Right atrium auricular region (tissue), 2 donors: ENCODE data around the gene FAM83E. TPM values are rescaled to one million over a fixed set of nuclear protein-coding genes. Genes with fewer than 3 reads are reported as not detected.

ENCODE experiments used
- DNase-seq: peaks from one replicate; pipeline ENCODE4 v3.0.0-alpha.2; 2019; ENCODE audit warnings: low spot score
- H3K27ac ChIP-seq, 2 donors: fragments of 200-600 bp; sonication (generic); 1 replicate in 1 of 2; 2 replicates in 1 of 2; pipeline ENCODE4 v1.5.1; 2016 to 2019
- H3K27me3 ChIP-seq, 2 donors: fragments of 200-600 bp; sonication (generic); one replicate each; pipeline versions ENCODE4 v1.5.1 to v1.6.0; 2017 to 2019
- H3K36me3 ChIP-seq: fragments of 200-600 bp; sonication (generic); one replicate; pipeline ENCODE4 v1.5.1; 2016
- H3K4me1 ChIP-seq, 2 donors: fragments of 200-600 bp; sonication (generic); one replicate each; pipeline versions ENCODE4 v1.5.1 to v1.6.0; 2017 to 2019
- H3K4me3 ChIP-seq, 2 donors: fragments of 200-600 bp; sonication (generic); 1 replicate in 1 of 2; 2 replicates in 1 of 2; pipeline ENCODE4 v1.5.1; 2017 to 2019; ENCODE audit warnings: mild to moderate bottlenecking in 1 of 2, moderate library complexity in 1 of 2
- H3K9me3 ChIP-seq, 2 donors: fragments of 200-600 bp; sonication (generic); one replicate each; pipeline ENCODE4 v1.5.1; 2019
- total RNA-seq, 2 donors: library from RNA; depleted of rRNA; stranded (reverse); fragments of >200 nt; gene quantifications; one replicate each; pipeline ENCODE4 v1.1.0, GENCODE V29; 2016
- TF ChIP-seq, protein P1 (sequence below), 2 donors: fragments of 200-600 bp; sonication (generic); IDR thresholded peaks; one replicate each; pipeline ENCODE4 v1.5.1; 2019; ENCODE audit warnings: antibody characterized with exemption in 2 of 2

FAM83E gene
- total RNA-seq, 2 donors from 2014 or later, result not detected

DNA sequence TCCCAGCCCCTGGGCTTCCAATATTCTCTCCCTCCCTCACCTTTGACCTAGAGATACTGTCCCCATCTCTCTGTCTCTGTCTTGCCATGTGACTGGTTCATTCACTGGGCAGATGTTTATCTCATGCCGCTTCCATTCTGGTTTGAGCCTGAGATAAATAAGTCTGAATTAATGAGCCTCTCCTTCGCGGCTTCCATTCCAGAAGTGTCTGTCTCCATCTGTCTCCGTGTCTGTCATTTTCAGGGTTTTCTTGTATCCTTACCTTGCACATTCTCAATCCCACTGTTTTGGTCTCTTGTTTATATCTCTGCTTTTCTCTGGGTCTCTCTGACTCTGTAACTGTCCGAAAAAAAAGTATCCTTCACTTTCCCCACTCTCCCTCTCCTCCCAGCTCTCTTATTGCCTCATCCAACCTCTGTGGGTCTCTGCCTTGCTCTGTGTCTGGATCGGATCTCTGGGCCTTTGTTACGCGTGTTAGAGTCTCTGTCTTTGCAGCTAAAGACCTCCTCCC, 8.7 kb upstream of the FAM83E start:
- peak overlapping the region; percentile 78 to 83 for H3K27ac ChIP-seq
- H3K4me1 ChIP-seq, result peaks cover 0 to 35% of the 10 kb centered on the region in 2 donors
- H3K4me3 ChIP-seq, result peak overlapping the region in 1 of 2 donors; percentile 57
- H3K27me3 ChIP-seq, result no peaks in the 10 kb centered on the region
- H3K9me3 ChIP-seq, result no peaks in the 10 kb centered on the region
- TF ChIP-seq, protein P1, sequence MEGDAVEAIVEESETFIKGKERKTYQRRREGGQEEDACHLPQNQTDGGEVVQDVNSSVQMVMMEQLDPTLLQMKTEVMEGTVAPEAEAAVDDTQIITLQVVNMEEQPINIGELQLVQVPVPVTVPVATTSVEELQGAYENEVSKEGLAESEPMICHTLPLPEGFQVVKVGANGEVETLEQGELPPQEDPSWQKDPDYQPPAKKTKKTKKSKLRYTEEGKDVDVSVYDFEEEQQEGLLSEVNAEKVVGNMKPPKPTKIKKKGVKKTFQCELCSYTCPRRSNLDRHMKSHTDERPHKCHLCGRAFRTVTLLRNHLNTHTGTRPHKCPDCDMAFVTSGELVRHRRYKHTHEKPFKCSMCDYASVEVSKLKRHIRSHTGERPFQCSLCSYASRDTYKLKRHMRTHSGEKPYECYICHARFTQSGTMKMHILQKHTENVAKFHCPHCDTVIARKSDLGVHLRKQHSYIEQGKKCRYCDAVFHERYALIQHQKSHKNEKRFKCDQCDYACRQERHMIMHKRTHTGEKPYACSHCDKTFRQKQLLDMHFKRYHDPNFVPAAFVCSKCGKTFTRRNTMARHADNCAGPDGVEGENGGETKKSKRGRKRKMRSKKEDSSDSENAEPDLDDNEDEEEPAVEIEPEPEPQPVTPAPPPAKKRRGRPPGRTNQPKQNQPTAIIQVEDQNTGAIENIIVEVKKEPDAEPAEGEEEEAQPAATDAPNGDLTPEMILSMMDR (IDR thresholded peaks at IDR 0.05), result no peak
- DNase-seq, result no peak
- peaks cover 7% of the 10 kb centered on the region for H3K36me3 ChIP-seq

DNA sequence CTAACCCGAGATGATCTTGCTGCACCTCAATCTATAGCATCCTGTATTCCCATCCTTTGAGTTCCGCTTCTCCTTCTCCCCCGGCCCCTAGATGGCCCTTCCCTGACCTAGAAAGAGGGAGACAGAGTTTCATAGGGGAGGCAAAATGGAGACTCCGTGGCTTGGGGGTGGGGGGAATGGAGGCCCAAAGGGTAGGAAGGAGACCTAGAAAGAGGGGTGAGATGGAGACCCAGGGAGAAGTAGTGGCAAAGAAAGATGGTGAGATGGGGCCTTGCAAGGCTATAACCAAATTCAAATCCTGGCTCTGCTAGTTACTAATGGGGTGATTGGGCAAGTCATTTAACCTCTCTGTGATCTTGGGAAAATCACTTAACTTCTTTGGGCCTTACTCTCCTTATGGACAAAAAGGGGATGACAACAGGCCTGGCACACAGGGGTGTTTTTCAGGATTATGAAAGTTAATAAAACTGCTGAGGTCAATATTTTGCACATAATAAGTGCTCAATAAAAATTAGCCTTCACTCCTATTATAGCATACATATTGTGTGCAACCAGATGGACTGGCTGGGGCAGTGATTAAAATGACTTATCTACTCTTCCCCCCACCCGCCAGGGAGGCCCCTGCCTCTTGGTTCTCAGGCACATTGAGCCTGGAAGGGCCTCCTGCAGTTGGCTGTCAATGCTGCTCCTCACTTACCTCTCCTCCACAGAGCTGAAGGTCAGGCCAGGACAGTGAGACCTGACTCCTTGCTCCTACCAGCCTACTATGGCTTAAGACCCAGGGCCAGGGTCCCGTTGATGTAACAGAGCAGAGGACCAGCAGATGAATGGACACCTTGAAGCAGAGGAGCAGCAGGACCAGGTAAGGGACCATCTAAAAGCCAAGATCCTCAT, 5.1 kb upstream of the FAM83E start:
- Histone ChIP-seq H3K27ac (peak overlapping the region; percentile 91 to 95), H3K4me3 (peak overlapping the region; percentile 74 to 76), H3K9me3 (no peaks in the 10 kb centered on the region), H3K27me3 (no peaks in the 10 kb centered on the region), H3K4me1 (peaks cover 0 to 62% of the 10 kb centered on the region in 2 donors), H3K36me3 (peaks cover 28% of the 10 kb centered on the region)
- TF ChIP-seq, protein P1 (IDR thresholded peaks at IDR 0.05), result no peak
- no peak for DNase-seq

DNA sequence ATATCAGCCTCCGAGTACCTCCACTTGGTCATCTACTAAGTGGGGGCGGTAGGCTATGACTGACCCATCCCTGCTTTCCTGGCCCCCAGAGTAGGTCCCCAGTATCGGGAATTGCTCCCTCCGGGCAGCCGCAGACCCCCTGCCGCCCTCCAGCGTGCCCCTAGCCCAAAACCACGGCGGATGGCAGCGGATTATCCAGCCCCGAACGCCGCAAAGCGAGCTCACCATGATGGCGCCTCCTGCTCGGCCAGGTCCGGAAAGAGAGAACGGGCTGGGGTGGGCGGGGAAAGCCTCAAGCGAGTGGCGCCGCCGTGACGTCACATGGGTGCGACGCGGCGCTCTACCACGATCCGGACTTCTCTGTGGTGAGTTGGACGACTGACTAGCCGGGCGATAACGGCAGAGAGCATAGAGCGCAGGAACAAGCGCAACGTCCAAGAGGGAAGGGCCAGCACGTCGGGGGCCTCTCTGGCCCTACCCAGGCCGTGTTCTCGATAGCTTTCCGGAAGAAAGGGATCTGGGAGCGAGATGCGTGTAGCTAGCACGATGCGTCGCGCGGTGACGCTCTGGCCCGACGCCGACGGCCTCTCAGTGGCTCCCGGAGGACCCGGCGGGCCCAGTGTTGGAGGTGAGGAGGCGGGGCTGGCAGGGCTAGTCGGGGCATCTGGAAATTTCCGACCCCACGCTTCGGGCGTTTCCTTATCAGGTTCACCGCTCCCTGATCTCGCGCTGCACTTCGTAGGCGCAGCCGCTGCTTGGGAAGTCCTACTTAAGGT, 4.2 kb upstream of the FAM83E start, which contains the start of the genes RPL18 and SPHK2:
Gene RPL18 (minus strand): TSS at position 263 of the 776 bp plus-strand sequence. CDS start 35 bp downstream, at position 228.
Gene SPHK2 (plus strand): TSS at position 591 of the 776 bp plus-strand sequence. CDS start 1,009 bp downstream, outside the sequence.
- peak within 1 kb of the TSS; percentile 91 to 95 for H3K27ac ChIP-seq
- peaks cover 0 to 62% of the 10 kb centered on the region in 2 donors for H3K4me1 ChIP-seq
- H3K27me3 ChIP-seq, result no peaks in the 10 kb centered on the region
- TF ChIP-seq, protein P1 (IDR thresholded peaks at IDR 0.05), result peak in 1 of 2 donors; percentile 25
- peak within 1 kb of the TSS; percentile 74 to 76 for H3K4me3 ChIP-seq
- peak; percentile 99 for DNase-seq
- H3K9me3 ChIP-seq, result no peaks in the 10 kb centered on the region
- peaks cover 28% of the 10 kb centered on the region for H3K36me3 ChIP-seq

DNA sequence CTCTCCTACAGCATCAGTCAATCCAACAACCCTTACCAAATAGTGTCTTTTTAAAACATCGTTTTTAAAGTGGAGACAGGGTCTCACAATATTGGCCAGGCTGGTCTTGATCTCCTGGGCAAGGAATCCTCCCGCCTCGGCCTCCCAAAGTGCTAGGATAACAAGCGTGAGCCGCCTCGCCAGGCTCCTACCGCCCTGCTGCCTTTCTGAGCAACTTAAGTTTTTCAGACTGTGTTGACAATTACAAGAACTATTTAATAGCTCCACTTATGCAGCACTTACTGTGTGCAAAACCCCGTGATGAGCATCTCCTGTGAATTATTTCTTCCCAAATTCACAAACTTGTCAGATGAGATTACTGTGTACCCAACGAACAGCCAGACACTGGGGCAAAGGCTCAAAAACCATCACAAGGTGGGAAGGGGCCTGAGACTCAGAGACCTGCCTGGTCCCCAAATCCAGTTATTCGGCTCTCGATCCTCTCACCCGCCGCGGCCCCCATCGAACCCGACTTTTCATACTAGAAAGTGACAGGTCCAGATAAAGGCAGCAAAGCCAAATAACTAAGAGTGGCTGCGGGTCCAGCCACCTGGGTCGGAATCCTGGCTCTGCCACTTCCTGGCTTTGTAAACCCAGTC, 3.5 kb upstream of the FAM83E start:
- Histone ChIP-seq H3K4me3 (peak overlapping the region; percentile 74 to 76), H3K4me1 (peaks cover 0 to 62% of the 10 kb centered on the region in 2 donors), H3K27me3 (no peaks in the 10 kb centered on the region), H3K27ac (peak overlapping the region; percentile 91 to 95), H3K9me3 (no peaks in the 10 kb centered on the region), H3K36me3 (peaks cover 28% of the 10 kb centered on the region)
- no peak for DNase-seq
- TF ChIP-seq, protein P1 (IDR thresholded peaks at IDR 0.05), result no peak
